GM12874 (cell line): ENCODE measurements around the gene PTPN3.

Source experiments
- TF ChIP-seq, protein P1 (sequence below): IDR thresholded peaks from 2 replicates; pipeline ENCODE4 v1.5.1; 2011; ENCODE audit warnings: low read depth, mild to moderate bottlenecking, control low read depth, low read length, moderate library complexity; ENCODE audit not compliant: insufficient read depth

PTPN3 gene

DNA sequence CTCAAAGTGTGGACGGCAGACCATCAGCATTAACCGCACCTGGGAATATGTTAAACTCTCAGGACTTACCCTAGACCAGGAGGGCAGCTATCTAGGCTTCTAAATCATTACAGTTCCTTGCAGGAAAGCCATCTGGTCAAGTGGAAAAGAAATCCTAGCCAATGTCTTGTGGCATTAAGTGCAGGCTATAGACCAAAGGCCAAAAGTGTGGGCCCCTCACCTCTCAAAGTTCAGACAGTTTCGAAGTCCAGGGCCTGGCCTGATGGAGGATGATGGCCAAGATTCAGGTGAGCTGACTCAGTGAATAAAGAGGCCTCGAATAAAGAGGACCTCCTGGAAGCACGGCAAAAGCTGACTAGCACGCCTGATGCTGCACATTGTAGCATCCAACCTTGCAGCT lies 24.0 kb upstream of the PTPN3 start:
- TF ChIP-seq, protein P1, sequence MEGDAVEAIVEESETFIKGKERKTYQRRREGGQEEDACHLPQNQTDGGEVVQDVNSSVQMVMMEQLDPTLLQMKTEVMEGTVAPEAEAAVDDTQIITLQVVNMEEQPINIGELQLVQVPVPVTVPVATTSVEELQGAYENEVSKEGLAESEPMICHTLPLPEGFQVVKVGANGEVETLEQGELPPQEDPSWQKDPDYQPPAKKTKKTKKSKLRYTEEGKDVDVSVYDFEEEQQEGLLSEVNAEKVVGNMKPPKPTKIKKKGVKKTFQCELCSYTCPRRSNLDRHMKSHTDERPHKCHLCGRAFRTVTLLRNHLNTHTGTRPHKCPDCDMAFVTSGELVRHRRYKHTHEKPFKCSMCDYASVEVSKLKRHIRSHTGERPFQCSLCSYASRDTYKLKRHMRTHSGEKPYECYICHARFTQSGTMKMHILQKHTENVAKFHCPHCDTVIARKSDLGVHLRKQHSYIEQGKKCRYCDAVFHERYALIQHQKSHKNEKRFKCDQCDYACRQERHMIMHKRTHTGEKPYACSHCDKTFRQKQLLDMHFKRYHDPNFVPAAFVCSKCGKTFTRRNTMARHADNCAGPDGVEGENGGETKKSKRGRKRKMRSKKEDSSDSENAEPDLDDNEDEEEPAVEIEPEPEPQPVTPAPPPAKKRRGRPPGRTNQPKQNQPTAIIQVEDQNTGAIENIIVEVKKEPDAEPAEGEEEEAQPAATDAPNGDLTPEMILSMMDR, result no peak

DNA sequence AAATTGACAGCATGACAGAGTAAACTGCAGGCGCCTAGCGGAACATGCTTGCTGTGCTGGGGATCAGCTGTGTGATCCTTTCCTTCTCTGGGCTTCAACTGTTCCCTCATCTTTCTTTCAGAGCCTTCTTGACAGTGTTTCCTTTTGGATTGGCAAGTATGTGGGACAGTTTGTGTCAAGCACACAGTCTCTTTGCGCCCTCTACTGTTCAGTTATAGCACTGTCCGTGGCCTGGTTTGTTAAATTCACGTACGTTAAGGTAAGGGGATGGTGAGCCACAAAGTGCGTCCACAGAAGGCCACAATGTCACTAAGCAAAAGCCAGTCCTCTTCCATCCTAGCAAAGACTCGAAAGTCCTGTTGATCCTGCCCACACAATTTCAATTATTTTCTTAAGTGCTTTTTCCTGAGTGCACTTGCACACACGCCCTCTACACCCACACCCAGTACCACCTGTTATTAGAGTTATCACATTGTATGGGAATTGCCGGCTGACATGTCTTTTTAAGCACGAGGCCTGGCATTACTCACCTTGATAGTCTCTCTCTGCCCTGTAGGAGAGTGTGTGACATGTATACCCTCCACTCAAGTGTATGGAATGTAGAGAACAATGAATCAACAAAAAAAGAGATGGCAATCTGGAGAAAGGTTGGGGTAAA lies 22.5 kb upstream of the PTPN3 start:
- TF ChIP-seq, protein P1, result peak; percentile 85

DNA sequence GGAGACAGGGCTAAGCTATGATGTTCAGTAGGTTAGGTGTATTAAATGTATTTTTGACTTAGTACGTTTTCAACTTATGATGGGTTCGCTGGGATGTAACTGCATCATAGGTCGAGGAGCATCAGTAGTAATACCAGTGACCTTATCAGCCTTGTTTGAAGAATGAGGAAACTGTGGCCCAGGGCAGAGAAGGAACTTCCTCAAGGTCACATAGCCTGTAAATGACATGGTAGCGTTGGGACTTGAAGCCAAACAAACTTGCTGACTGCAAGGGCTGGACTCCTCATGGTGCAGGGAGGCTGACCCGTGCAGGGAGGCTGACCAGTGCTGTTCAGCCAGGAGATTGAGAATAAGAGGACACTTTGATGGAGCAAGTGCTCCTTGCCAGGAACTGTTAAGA lies 21.3 kb upstream of the PTPN3 start:
- TF ChIP-seq, protein P1, result no peak

DNA sequence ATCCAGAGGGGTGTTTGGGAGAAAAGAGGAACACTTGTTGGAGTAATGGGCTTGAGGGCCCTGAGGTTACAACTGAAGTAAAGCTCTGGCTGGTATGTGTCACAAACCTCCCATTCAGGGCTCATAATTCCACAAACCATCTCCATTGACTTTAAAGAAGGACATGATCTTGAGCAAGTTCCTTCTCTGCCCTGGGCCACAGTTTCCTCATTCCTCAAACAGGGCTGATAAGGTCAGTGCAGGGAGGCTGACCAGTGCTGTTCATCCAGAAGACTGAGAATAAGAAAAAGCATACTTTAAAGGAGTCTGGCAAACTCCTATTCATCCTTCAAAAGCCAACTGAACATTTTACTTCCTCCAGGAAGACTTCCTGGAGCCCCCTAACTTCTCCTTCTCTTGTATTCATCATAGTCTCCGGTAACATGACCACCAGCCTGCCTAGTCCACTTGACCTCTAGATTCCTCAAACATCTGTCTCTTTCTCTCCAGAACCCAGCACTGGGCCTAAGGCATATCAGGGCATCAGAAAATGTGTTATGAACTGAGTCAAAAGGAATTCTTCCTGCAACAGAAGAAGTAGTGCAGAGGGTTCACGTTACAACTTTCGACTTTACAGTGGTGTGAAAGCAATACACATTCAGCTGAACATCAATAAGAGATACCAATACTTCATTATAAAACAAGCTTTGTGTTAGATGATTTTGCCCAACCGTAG lies 20.7 kb upstream of the PTPN3 start:
- TF ChIP-seq, protein P1, result no peak

DNA sequence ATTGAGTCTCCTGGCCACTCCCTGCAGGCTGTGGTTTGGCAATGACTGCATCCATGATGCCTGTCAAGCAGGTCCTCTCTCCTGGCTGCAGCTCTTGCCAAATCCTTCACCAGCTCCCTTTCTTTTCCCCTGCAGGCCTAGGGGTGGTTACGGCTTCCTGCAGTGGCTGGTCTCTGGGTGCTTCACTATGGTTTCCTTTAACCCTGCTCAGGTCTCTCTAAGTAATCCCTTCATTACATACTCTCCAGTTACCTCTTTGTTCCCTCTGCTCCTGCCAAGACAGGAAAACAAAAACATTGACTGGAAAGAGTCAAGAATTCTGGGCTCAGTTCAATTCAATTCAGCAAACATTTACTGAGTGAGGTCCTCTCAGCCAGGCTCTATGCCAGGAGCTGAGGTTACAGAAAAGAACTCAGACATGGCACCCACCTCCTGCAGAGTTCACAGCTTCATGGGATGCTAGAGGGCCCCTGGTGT lies 19.8 kb upstream of the PTPN3 start:
- TF ChIP-seq, protein P1, result no peak

DNA sequence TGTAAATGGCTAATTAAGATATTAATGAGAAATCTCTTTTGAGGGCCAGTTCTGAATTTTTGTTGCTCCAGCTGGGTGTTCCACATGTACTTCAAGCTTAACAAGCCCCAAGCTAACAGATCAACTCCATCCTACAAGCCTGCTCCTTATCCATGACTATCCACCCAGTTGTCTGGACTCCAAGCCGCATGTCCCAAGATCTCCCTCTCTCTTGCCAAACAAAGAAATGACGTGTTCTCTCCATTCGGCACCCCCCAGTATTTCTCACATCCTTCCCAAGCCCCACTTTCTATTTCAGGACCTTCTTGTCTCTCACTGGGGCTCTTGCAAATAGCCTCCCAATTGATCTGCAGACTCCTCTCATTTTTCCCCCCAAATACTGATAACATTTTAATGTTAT lies 15.8 kb upstream of the PTPN3 start:
- TF ChIP-seq, protein P1, result no peak

DNA sequence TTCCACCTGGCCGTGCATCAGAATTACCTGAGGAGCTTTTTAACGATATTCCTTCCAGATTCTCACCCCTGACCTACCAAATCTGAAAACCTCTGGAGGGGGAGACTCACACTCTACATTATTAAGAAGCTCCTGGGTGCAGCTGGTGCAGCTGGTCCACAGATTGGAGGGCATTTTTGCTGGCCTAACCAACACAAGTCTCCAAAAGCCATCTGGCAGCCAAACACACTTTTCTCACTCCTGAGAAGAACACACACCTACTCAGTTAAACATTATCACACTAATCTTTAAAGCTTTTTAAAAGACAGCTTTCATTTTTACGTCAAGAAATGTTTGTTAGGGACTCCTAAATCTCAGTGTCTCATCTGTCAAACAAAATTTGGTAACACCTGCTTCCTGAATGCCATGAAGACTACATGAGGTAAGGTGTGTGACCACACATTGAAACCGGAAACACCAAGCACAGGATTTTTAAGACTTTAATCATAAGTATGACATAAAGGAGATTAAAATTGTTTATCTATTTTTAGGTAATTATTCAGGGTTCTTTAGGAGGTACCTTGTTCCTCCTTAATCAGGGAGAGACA lies 14.2 kb upstream of the PTPN3 start:
- TF ChIP-seq, protein P1, result no peak
